Measurements from ENCODE around the gene ASTN1.

Gene ASTN1

DNA sequence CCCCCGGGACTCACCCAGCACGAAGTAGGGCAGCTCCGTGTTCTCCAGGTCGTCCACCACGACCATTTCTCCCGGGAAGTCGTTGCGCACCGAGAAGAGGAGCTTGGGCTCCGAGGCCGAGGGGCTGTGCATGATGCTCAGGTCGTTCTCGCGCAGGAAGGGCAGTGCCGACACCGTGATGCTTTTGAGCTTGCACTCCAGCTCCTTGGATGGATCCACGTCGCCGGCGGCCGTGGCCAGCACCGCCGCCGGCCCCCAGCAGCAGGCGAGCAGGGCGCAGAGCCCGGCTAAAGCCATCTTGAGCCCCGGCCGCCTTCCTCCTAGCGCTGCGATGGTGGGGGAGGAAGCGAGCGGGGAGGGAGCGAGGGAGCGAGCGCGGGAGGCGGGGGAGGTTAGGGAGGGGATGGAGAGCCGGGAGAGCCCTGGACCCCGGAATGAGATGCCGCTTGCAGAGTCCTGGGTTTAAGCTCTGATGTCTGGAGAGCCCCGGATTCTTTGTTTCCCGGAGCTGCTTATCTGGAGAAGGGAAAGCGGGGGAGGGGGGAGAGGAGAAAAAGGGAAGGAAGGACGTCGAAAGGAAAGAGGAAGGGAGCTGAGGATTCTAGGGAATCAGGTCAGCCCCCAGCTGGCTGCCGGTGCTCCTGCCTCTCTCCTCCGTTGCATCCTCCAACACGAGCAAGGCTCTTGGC lies at the start of gene ASTN1:
ASTN1 (minus strand) TSS at position 333 of the 689 bp plus-strand sequence; CDS start at position 297, 36 bp downstream.
- no peak for DNase-seq

DNA sequence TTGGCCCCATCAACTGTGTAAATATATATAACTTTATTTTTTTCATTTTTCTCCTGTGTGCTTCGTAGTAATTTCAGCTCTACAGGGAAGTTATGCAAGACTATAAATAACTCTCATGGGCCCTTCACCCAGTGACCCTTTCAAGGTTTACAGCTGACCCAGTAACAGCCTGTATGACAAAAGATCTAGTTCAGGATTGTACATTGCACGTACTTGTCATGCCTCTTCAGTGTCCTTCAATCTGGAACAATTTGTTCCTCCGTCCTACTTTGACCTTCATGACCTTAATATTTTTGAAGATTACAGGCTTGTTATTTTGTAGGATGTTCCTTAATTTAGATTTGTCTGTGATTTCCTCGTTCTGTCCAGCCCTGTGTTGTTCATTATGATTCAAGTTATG lies 46.7 kb upstream of the ASTN1 start:
- DNase-seq, result no peak

DNA sequence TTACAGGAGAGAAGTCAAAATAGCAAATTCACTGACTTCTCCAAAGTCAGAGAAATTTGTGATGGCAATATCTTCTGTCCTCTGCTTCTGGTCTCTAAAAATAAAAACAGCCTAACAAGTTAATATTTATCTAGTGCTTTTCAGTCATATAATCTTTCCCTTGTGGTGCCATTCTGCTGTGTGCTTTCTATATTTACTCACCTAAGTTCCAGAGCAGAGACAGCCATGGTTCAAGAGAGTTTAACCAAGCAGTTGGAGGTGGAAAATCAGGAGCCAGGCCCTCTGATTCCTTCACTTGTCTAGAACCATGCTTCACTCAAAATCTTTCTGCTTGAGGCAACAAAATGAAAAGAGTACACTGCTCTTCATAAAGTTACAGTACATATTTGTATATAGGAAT lies 45.6 kb upstream of the ASTN1 start:
- DNase-seq, result no peak

DNA sequence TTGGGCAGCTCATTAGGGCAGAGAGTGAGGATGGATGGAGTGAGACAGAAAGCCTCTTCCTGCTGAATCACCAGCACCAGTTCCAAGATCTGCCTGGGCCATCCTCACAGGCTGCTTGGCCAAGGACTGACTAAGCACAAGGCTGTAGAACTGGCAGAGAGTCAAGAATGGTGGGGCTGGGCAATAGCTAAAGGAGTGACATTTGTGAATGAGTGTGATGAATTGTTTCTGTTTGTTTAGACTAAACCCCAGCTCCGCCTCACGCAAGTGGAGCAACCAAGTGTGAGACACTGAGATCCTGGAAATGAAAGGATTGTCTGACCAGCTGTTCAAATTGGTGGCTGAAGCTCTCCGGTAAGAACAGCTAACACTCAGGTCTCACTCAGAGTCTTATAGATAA lies 44.8 kb upstream of the ASTN1 start:
- DNase-seq, result no peak

DNA sequence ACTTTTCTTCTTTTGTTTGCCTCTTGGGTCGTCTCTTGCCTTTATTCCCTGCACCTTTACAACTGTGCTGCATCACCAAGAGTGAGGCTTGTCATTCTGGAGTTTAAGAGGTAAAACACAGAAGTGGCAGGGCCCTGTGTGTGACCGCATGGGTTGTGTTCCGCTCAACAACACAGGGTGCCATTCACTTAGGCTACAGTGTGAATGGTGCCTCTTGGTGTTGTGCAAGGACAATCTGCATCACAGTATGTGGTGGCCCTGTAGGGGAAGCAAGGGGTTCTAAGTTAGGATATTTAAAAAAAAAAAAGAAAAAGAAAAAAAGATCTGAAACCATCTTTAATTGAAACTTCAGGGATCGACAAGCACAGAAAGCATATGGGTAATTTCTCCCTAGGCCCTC lies 44.4 kb upstream of the ASTN1 start:
- no peak for DNase-seq

DNA sequence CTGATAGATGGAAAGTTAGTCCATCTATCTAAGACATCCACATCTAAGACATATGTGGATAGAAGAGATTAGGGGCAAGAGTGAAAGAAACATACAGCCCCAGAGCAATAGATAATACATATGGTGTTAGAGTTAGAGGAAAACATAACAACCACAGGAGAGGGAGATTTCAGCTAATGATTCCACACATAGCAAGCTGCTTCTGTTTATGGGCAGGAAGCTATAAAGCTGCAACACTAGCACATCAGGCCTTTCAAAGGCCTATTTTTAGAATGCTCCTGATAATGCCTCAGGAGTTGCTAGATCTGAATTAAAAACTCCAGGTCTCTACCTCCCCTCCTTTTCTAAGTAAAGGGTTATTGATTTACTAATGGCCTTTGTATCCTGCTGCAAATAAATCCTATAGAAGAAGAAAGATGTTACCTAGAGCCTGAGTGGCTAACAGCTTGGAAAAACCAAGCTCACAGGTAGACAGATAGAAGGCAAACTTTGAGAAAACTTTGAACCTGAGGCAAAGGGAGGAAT lies 42.4 kb upstream of the ASTN1 start:
- no peak for DNase-seq

DNA sequence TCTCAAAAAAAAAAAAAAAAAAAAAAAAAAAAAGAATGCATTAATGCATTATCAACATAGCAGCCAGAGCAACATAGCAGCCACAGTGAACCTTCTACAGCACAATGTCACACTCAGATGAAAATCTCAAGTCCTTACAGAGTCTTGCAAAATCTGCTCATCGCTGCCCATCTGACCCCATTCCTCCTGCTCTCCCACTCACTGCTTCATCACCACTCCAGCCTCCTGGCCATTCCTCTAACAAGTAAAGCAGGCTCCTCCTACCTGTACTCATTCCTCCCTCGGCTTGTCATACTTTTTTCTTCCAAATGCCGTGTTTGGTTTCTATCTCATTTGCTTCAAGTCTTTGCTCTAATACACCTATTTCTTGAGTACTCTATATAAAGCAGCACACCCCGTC lies 35.8 kb upstream of the ASTN1 start:
- no peak for DNase-seq

DNA sequence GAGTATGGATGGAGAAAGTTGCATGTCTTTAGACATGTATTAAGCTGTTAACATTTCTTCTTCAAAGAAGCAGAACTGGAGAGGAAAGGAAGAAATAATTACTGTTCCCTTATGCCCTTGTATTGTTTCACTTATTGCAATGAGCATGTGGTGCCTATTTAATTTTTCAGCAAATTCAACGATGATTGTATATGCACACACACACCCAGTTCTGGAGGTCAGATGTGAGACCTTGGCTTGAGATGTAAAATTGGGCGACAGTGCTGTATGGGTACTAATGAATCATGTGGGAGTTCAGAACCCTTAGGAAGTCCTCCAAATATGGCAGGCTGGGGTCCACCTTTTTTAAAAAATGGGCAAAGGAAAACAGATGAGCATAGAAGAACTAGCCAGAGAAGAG lies 33.7 kb upstream of the ASTN1 start:
- DNase-seq, result no peak

DNA sequence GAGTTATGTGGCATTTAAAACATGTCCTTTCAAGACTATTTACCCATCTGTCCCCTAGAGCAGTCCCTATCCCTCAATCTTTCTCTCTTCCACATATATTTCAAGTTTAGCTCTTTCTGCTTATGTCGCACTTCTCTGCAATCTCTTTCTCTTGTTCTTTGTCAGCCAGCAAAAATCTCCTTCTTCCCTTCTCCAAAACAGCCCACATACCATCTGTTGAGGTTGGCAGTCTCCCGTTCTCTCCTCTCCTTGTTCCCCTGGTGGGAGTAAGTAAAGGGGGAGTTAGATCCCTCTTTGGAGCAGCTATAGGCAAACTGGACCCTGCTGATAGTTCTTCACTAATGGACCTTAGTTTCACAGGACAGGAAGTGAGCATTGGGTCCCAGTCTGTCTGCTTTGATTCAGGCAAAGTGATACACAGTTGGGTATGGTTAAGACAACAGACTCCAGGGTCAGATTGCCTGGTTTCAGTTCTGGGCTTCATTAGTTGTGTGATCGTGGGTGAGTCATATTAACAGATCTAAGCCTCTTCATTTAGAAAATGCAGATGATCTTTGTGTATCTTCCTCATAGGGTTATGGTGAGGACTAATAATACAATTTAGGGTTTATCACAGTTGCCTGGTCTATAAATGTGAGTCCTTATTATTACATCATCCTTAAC lies 25.9 kb upstream of the ASTN1 start:
- DNase-seq, result no peak

DNA sequence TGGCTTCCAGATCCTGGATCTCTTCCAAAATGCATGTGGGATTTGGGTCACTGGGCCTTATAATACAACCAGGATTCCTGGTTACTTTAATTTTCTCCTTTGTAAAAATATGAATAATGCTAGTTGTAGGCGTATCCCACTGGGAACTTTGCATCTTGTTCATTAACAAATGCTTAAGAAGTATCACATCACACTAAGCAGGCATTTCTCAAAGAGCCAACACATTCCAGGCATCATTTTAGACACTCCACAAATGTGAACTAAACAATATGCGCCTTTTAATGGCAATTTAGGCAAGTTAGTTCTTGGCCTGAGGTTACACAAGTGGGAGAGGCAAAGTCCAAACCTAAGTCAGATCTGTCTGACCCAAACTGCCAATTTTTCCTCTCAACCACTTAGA lies 22.1 kb upstream of the ASTN1 start:
- no peak for DNase-seq

DNA sequence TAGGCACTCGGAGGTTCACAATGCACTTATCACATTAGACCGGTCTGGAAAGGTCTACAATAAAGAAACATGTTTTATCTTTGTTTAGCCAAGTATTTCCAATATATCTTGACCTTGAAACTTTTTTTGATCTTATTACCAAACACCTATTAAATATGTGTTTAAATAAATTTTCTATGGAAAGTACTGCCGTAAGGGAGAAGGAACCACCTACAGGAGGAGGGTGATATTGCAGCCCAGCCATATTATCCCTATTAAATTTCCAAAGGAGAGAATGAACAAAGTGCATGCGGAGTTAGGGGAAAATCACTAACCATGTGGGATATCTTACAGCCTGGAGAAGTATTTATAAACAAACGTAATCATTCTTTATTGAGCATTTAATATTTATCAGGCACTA lies 20.7 kb upstream of the ASTN1 start:
- DNase-seq, result no peak

DNA sequence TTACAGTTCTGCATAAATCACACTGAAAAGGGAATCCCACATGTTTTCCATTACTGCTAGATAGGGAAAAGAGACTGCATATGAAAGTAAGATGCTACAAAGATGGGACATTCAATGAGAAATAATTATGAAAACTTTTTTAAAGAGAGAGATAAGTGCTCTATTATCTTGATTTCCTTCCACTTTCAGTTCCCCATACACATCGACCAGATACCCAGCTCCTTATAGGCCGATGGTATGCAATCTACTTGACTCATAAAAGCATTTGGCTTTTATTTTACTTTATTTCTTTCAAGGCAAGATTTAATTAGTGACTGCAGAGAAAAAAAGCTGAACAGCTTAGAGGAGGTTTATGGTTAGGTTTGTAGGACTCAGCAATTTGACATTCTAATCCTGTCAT lies 19.3 kb upstream of the ASTN1 start:
- no peak for DNase-seq

DNA sequence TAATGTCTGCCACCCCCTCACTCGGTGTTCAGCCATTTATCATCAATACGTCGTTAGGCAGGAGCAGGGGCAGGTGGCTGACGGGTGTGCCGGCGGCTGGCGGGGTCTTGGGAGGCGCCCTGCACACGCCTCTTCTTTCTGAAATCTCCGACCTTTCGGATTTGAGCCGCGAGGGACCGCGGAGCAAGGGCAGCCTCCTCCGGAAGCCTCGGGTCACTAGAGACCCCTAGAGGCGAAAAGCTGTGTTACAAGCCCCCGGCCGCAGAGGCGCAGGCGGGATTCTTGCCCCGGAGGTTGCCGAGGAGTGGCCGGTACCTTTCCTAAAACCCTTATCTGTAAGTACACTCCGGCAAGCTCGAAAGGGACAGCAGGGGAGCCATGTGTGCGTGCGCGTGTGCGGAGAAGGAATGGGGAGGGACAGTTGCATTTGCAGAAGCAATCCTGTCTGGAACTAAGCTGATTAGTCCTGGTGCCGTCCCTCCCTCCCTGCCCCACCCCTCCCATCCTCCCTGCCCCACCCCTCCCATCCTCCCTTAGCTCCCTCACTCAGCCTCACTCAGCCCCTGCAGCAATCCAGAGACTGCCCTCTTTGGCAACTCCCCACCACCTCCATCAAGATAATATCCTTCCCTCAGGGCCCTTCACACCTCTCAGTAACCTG lies 17.2 kb upstream of the ASTN1 start:
- peak; percentile 25 to 58 for DNase-seq

DNA sequence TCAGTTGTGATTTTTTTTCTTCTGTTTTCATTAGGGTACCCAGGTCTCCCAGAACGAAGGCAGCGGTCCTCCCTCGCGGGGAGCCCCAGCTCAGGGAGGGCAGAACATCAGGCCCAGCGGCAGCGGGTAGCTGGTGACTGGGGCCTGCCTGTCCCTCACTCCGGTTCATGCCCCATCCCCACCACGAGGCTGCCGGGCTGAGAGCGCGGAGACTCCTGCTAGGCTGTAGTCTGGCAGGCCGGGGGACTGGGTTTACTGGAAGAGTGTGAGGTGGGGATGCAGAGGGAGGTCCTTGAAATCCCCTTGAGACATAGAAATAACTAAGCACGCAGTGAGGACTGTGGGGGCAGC lies 16.7 kb upstream of the ASTN1 start:
- DNase-seq, result no peak

DNA sequence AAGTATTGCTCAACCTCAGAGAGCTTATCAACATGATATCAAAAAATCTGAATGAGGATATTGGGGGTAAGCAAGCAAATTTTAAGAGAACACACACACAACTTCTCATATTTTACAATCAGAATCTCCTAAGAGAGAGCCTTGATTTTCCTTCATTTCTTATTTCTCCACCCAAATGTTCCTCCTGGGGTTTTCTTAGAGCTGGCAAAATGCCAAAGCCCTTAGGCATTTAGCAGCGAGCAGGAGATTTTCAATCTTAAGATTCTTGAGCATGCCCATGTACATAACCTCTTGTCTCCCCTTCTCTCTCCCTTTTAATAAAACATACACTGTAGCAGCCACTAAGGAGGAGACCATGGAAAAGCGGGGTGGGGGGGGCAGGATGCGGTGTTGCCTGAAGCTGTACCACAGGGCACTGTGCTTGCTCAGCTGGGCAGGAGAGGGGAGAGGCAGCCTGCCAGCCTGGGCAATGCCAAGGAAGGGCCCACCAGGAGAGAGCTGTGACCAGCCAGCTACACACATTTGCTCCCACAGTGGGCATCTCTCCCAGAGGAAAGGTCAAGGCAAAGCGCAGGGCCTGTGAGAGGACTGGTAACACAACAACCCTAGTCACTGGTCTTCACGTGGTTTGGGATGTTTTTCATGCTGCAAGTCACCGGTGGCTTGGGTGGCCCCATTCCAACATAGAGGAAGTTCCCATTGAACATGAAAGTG lies 10.6 kb upstream of the ASTN1 start:
- DNase-seq, result no peak

DNA sequence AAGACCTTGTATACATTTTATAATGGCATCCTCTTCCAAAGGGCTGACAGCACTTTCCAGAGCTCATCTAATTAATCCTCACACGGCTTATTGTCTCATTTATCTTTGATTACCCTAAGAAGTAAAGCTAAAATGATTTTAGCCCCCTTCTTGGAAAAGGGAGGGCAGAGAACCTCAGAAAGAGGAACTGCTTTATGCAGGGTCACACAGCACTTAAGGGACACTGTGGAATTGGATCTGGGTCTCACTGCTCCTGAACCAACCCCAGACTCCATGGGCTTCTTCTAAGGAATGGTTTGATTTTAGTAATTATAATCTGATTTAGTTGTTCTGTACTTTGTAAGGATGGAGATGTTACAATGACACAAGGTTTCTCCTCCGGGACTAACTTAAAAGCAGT lies 9.5 kb upstream of the ASTN1 start:
- no peak for DNase-seq

DNA sequence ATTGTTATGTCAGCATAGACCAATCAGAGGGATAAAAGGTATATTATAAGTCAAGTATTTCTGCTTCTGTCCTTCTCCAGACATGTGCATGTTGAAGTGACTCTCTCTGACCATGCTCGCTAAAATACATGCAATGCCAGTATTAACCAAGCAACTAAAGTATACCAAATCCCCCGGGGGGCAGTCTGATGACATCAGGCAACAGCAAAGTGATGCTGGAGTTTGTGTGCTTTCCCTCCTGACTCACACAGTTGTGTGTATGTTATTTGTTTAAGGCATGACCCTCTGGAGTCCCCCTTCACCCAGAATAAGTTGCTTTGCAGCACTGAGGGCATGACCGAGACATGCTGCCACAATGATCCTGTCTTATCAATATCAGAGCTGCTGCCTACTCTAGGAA lies 8.4 kb upstream of the ASTN1 start:
- DNase-seq, result no peak

DNA sequence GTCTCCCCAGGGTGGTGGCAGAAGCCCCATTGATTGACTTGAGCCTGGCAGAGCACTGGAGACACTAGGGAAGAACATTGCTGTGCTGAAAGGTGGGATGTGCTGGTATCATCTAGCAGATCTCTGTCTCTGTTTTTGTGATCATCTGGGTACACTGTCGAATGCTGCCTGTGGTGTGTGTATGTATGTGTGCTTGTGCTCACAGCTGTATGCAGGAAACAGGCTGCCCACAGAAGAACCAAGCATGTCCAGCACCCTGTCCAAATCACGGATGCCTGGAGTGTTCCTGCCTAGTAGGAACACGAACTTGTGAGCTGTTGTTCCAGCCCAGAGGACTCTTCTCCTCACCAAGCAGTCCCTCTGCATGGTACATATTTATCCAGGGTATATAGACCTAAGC lies 7.8 kb upstream of the ASTN1 start:
- DNase-seq, result no peak

DNA sequence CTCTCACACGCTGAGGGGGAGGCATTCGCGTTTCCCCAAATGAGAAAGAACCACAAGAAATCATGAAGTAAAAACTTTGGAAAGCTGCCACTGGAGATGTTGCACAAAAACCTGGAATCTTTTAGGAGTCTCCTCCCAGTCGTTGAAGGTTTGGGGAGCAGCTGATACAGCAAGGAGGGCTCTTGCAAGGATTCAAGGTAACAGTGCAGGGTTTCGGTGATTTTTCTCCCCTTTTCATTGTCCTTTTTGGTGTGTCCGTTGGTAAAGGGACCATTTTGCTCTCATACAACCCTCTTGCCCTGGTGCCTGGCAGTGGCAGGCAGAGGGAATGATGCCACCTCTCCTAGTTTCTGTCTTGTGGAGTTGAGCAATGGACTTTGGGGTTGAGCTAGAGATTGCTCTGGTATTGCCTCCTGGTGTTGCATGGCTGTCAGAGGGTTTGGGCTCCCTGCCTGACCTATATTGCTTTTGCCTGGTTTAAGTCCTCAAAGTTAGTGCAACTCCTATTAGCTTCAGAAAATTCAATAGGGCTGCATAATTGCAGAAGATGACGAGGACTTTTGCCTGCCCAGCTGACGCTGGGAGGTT lies 7.1 kb upstream of the ASTN1 start:
- DNase-seq, result no peak

DNA sequence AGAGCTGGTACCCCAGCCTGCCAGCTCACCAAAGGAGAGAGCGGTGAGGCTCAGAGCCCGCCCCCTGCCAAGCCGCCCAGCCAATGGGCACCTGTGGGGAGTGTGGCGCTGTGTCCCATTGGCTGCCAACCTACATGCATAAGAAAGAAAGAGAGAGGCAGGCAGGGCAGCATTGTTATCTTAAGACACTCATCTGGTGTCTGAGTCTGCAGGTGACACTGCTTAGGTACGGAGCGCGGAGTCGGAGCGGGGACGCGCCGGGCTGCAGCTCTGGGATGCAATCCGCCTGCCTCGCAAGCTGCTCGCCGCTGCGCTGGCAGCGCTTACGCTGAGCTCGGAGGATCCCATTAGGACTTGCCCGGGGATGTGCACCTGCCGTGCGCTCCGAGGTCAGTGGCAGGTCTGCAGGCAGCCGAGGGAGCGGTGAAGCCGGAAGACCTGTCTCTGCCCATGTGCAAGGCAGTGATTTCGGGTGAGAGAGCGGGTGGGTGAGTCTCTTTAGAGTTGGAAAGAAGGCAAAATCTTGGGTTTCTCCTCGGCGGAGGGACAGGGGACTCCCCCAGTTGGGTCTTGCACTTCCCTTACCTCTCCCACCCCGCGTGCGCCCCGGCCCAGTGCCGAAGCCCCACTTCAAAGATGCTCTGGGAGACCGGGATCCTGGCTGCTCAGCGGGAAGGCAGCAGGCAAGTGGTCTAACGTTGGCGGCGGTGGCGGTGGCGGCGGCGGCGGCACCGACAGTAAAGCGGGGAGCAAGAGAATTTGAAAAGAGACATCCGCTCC lies 6.4 kb upstream of the ASTN1 start, which contains the start of gene BRINP2:
BRINP2 (plus strand) TSS at position 203 of the 780 bp plus-strand sequence. CDS start 58,919 bp downstream, outside the sequence.
- DNase-seq, result no peak

DNA sequence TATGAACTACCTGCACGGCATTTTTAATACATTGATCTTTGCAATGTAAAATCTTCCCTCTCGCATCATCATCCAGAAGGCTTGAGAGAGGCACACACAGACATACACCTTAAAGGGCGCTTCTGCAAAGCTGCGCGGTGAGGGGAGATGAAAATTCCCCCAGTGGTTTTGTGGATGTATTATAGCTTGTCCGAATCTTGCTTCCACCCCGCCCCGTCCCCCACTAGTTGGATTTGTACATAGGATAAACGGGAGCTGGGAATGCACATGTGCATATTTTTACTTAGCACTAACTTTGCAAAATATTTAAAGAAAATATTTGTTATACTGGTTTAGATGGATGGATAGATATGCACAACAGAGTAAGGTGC lies 542 bp upstream of the ASTN1 start:
- DNase-seq, result no peak

DNA sequence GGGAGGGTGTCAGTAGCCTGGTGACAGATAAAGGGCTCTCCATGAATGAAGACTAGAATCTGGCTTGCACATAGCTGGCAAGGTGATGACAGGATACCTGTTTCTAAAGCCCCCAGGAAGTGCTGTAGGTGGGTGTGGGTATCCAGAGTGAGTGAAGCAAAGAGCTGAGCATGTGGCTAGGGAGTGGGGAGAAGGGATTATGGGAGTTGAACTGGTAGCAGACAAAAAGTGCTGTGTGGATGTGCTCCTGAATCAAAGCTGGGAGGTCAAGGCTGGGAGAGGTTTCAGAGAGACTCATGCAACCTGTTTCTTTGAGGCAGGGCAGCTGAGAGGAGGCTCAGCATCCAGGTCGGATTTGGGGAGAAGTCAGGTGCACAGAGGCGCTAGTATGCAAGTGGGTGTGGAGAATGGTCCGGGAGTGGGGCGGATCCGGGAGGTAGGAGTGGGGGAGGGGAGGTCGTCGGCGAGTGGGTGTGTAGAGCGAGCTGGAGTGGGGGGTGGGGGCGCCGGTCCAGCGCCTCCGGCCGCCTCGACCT lies 600 bp downstream of the ASTN1 start:
- DNase-seq, result no peak
